Caco-2 (cell line): ENCODE data around the gene UNCX. TPM values are rescaled to one million over a fixed set of nuclear protein-coding genes. Genes with fewer than 3 reads are reported as not detected.
A peak's percentile ranks its signal among the peaks of the same experiment; 100 is the strongest.

Experiments
- BruUV-seq: library from RNA; stranded (reverse); fragments of 400-500 nt; replicated peaks from 2 replicates; lab custom pipeline; 2021; lab: Mats Ljungman, UMichigan
- CTCF ChIA-PET: fragments of 300-600 bp; sonication (Branson Sonifier 250); formaldehyde crosslinking; loops from one replicate; lab custom pipeline; 2022; ENCODE audit warnings: antibody characterized with exemption; lab: Charles Lee
- POLR2A ChIA-PET: fragments of 300-600 bp; sonication (Branson Sonifier 250); formaldehyde crosslinking; loops from one replicate; lab custom pipeline; 2022; ENCODE audit warnings: antibody characterized with exemption; lab: Charles Lee
- DNase-seq, 2 experiments: peaks; one replicate each; pipeline versions ENCODE4 v3.0.0 to v3.0.0-alpha.2; 2020 to 2022
- H3K27me3 ChIP-seq: replicated peaks from 2 replicates; pipeline ENCODE4 v1.6.0; 2011; ENCODE audit warnings: low read length; ENCODE audit not compliant: control insufficient read depth, insufficient read depth
- H3K36me3 ChIP-seq: 2 replicates; pipeline ENCODE4 v1.5.1; 2011; ENCODE audit warnings: low read length; ENCODE audit not compliant: control insufficient read depth, insufficient read depth
- H3K4me1 ChIP-seq: fragments of 250-450 bp; sonication (Bioruptor Pico); 2 replicates; pipeline ENCODE4 v1.5.1; 2020; ENCODE audit warnings: mild to moderate bottlenecking
- H3K4me3 ChIP-seq: 2 replicates; pipeline ENCODE4 v1.5.1; 2011; ENCODE audit warnings: low read depth, mild to moderate bottlenecking, control low read depth, low read length
- H3K9me3 ChIP-seq: fragments of 250-450 bp; sonication (Bioruptor Pico); 2 replicates; pipeline ENCODE4 v1.5.1; 2020; ENCODE audit warnings: mild to moderate bottlenecking, moderate library complexity
- H3K27ac Mint-ChIP-seq: one replicate; pipeline ENCODE4 v1.8.0; 2022; ENCODE audit warnings: mixed read lengths; ENCODE audit not compliant: unreplicated experiment
- H3K27me3 Mint-ChIP-seq: one replicate; pipeline ENCODE4 v1.8.0; 2022; ENCODE audit warnings: mixed read lengths; ENCODE audit not compliant: insufficient read depth, unreplicated experiment
- H3K36me3 Mint-ChIP-seq: one replicate; pipeline ENCODE4 v1.8.0; 2022; ENCODE audit warnings: mild to moderate bottlenecking, mixed read lengths; ENCODE audit not compliant: insufficient read depth, unreplicated experiment
- H3K4me1 Mint-ChIP-seq: one replicate; pipeline ENCODE4 v1.8.0; 2022; ENCODE audit warnings: low read depth, mixed read lengths; ENCODE audit not compliant: unreplicated experiment
- H3K4me3 Mint-ChIP-seq: one replicate; pipeline ENCODE4 v1.8.0; 2022; ENCODE audit warnings: mild to moderate bottlenecking, moderate library complexity, mixed read lengths; ENCODE audit not compliant: unreplicated experiment
- H3K9me3 Mint-ChIP-seq: one replicate; pipeline ENCODE4 v1.8.0; 2022; ENCODE audit warnings: mixed read lengths; ENCODE audit not compliant: unreplicated experiment
- CTCF ChIP-seq, 2 experiments: fragments of 200-600 bp in 1 of 2; IDR thresholded peaks; 1 replicate in 1 of 2; 2 replicates in 1 of 2; pipeline versions ENCODE4 v1.5.1 to v1.8.0; 2011 to 2022; ENCODE audit warnings: antibody characterized with exemption in 1 of 2, control low read depth in 1 of 2, inconsistent platforms in 1 of 2, low read depth in 1 of 2, low read length in 1 of 2, mild to moderate bottlenecking in 1 of 2, moderate library complexity in 1 of 2; ENCODE audit not compliant: insufficient read depth in 1 of 2, severe bottlenecking in 1 of 2, unreplicated experiment in 1 of 2
- intact Hi-C: fragments of 100-400 bp; cut with micrococcal nuclease; formaldehyde crosslinking; loops from one replicate; pipeline ENCODE4 v1.10.0; 2022; ENCODE audit not compliant: unreplicated experiment
- total RNA-seq: library from RNA; stranded (reverse); gene quantifications from 2 replicates; pipeline ENCODE4 v1.2.3, GENCODE V29; 2022

The UNCX gene
- total RNA-seq, 1 experiment from 2014 or later, result not detected

- H3K27me3 ChIP-seq, result no peaks in the 10 kb centered on the region; the same call in 1 of the 2 replicates
- no peaks in the 10 kb centered on the region for H3K36me3 ChIP-seq
- Mint-ChIP-seq H3K36me3 (no peaks in the 10 kb centered on the region), H3K9me3 (no peaks in the 10 kb centered on the region), H3K27me3 (peaks cover 21% of the 10 kb centered on the region), H3K27ac (no peak overlapping the region), H3K4me1 (no peaks in the 10 kb centered on the region), H3K4me3 (no peak overlapping the region)
- BruUV-seq, result no TSS peak
- no peak for TF ChIP-seq CTCF (IDR thresholded peaks at IDR 0.05; ENCODE audit: insufficient read depth in 1 of 2, low read depth in 1 of 2, low read length in 1 of 2, severe bottlenecking in 1 of 2, unreplicated experiment in 1 of 2)
- no peaks in the 10 kb centered on the region for H3K9me3 ChIP-seq
- no peak overlapping the region for H3K4me3 ChIP-seq
- POLR2A ChIA-PET, result no interaction called here
- DNase-seq, result no peak
- H3K4me1 ChIP-seq, result no peaks in the 10 kb centered on the region
- CTCF ChIA-PET, result interaction anchor here (0.6 kb wide), 1 partner anchor 170 kb away, joined by 4 read pairs; no protein-coding TSS in a partner anchor
- intact Hi-C loops, result no loop called here
Measured at GRCh38 chr7:1220977-1221745, 11.5 kb upstream of the UNCX start.

- H3K4me3 Mint-ChIP-seq, result no peak overlapping the region
Measured at GRCh38 chr7:1223196-1223981, 9.3 kb upstream of the UNCX start.

More at GRCh38 chr7:1223196-1223981, 9.3 kb upstream of the UNCX start:
- H3K4me1 Mint-ChIP-seq, result no peaks in the 10 kb centered on the region
- H3K27me3 Mint-ChIP-seq, result peaks cover 20% of the 10 kb centered on the region
- TF ChIP-seq CTCF (IDR thresholded peaks at IDR 0.05; ENCODE audit: insufficient read depth in 1 of 2, low read depth in 1 of 2, low read length in 1 of 2, severe bottlenecking in 1 of 2, unreplicated experiment in 1 of 2), result peak in 1 of 2 experiments; percentile 50
- H3K9me3 Mint-ChIP-seq, result no peaks in the 10 kb centered on the region
- POLR2A ChIA-PET, result no interaction called here
- intact Hi-C loops, result no loop called here
- no peaks in the 10 kb centered on the region for H3K36me3 ChIP-seq
- no peaks in the 10 kb centered on the region for H3K9me3 ChIP-seq
- H3K4me1 ChIP-seq, result no peaks in the 10 kb centered on the region
- no peak overlapping the region for H3K27ac Mint-ChIP-seq
- CTCF ChIA-PET, result interaction anchor here (0.6 to 1.1 kb wide), 5 partner anchors 209 to 714 kb away, joined by 3 to 6 read pairs (median 4); no protein-coding TSS in a partner anchor
- DNase-seq, result peak in 1 of 2 experiments; percentile 37
- H3K4me3 ChIP-seq, result no peak overlapping the region
- BruUV-seq, result no TSS peak
- H3K27me3 ChIP-seq, result no peaks in the 10 kb centered on the region; the same call in 1 of the 2 replicates
- no peaks in the 10 kb centered on the region for H3K36me3 Mint-ChIP-seq
